H1 (cell line): ENCODE data around the gene INO80. TPM values are rescaled to one million over a fixed set of nuclear protein-coding genes. Genes with fewer than 3 reads are reported as not detected.

Experiments used
- CTCF ChIA-PET: fragments of 300-600 bp; sonication (Branson Sonifier 250); formaldehyde crosslinking; loops from one replicate; lab custom pipeline; 2021; ENCODE audit not compliant: partially characterized antibody; lab: Charles Lee
- POLR2A ChIA-PET: fragments of 300-600 bp; sonication (Branson Sonifier 250); formaldehyde crosslinking; loops from one replicate; lab custom pipeline; 2021; ENCODE audit warnings: inconsistent platforms; ENCODE audit not compliant: partially characterized antibody; lab: Charles Lee
- DNase-seq, 2 experiments: peaks; one replicate each; pipeline versions ENCODE4 v3.0.0 to v3.0.0-alpha.2; 2010 to 2022; ENCODE audit warnings: low spot score in 2 of 2, low read depth in 1 of 2, mixed read lengths in 1 of 2
- FAIRE-seq: peaks from 2 replicates; lab custom pipeline; 2011; peaks lifted over from hg19 to GRCh38; lab: Jason Lieb, UNC
- H2AFZ ChIP-seq: 2 replicates; pipeline ENCODE4 v1.8.1; 2012; ENCODE audit warnings: low read length, inconsistent platforms
- H2AK5ac ChIP-seq: 2 replicates; pipeline ENCODE4 v1.6.1; 2013; ENCODE audit warnings: low read depth, low read length
- H2BK120ac ChIP-seq: replicated peaks from 2 replicates; pipeline ENCODE3; 2013; ENCODE audit warnings: low read depth, low read length, inconsistent platforms
- H2BK12ac ChIP-seq: 2 replicates; pipeline ENCODE4 v1.6.1; 2013; ENCODE audit warnings: low read depth, low read length
- H2BK15ac ChIP-seq: 2 replicates; pipeline ENCODE4 v1.6.1; 2013; ENCODE audit warnings: low read length
- H2BK20ac ChIP-seq: 2 replicates; pipeline ENCODE4 v1.6.1; 2013; ENCODE audit warnings: low read length
- H2BK5ac ChIP-seq: 2 replicates; pipeline ENCODE4 v1.6.1; 2013; ENCODE audit warnings: low read depth, low read length
- H3K14ac ChIP-seq: 2 replicates; pipeline ENCODE4 v1.6.1; 2013; ENCODE audit warnings: inconsistent platforms; ENCODE audit not compliant: insufficient read length
- H3K18ac ChIP-seq: 2 replicates; pipeline ENCODE4 v1.6.1; 2013; ENCODE audit warnings: low read length; ENCODE audit errors: extremely low read depth
- H3K23ac ChIP-seq: 2 replicates; pipeline ENCODE4 v1.6.1; 2013; ENCODE audit warnings: inconsistent platforms; ENCODE audit not compliant: insufficient read length
- H3K23me2 ChIP-seq: 2 replicates; pipeline ENCODE4 v1.6.1; 2013; ENCODE audit warnings: low read depth, low read length
- H3K27ac ChIP-seq: 2 replicates; pipeline ENCODE4 v1.6.1; 2011; ENCODE audit warnings: low read depth, low read length, inconsistent platforms
- H3K27me3 ChIP-seq, 4 experiments: replicated peaks in 1 of 4; 1 replicate in 1 of 4; 2 replicates in 3 of 4; pipeline versions ENCODE4 v1.6.1 to v1.8.1; 2011 to 2013; ENCODE audit warnings: low read length in 3 of 4, mild to moderate bottlenecking in 3 of 4, inconsistent platforms in 2 of 4, mixed read lengths in 2 of 4, moderate library complexity in 1 of 4; ENCODE audit not compliant: control insufficient read depth in 3 of 4, insufficient read depth in 3 of 4; ENCODE audit errors: extremely low read depth in 1 of 4
- H3K36me3 ChIP-seq, 4 experiments: 2 replicates each; pipeline versions ENCODE4 v1.6.1 to v1.8.1; 2011 to 2013; ENCODE audit warnings: mild to moderate bottlenecking in 4 of 4, low read length in 3 of 4, moderate library complexity in 2 of 4, control low read depth in 1 of 4, inconsistent platforms in 1 of 4; ENCODE audit not compliant: insufficient read depth in 4 of 4, control insufficient read depth in 2 of 4
- H3K4ac ChIP-seq: replicated peaks from 2 replicates; pipeline ENCODE3; 2013; ENCODE audit warnings: low read length, low read depth, mixed read lengths, inconsistent platforms; ENCODE audit not compliant: insufficient read length
- H3K4me1 ChIP-seq, 4 experiments: replicated peaks in 1 of 4; 1 replicate in 1 of 4; 2 replicates in 3 of 4; pipeline versions ENCODE4 v1.6.1 to v1.8.1; 2011 to 2013; ENCODE audit warnings: low read length in 3 of 4, inconsistent platforms in 2 of 4, mixed read lengths in 1 of 4; ENCODE audit not compliant: insufficient read depth in 4 of 4, control insufficient read depth in 3 of 4
- H3K4me2 ChIP-seq, 2 experiments: 2 replicates each; pipeline versions ENCODE4 v1.6.1 to v1.8.1; 2011 to 2013; ENCODE audit warnings: low read depth in 2 of 2, low read length in 2 of 2, control low read depth in 1 of 2, inconsistent platforms in 1 of 2, mild to moderate bottlenecking in 1 of 2; ENCODE audit not compliant: insufficient read depth in 1 of 2
- H3K4me3 ChIP-seq, 4 experiments: fragments of 200-600, 300-600 bp in 1 of 4; sonication (generic), shearing (Covaris generic), sonication (Bioruptor Twin) in 1 of 4; 2 replicates each; pipeline versions ENCODE4 v1.5.1 to v1.8.1; 2011 to 2016; ENCODE audit warnings: low read length in 4 of 4, low read depth in 3 of 4, control low read depth in 2 of 4, inconsistent platforms in 2 of 4, mild to moderate bottlenecking in 2 of 4, mixed read lengths in 1 of 4, moderate library complexity in 1 of 4; ENCODE audit not compliant: insufficient read depth in 2 of 4; ENCODE audit errors: extremely low read depth in 1 of 4
- H3K56ac ChIP-seq: replicated peaks from 2 replicates; pipeline ENCODE3; 2013; ENCODE audit warnings: low read depth, mild to moderate bottlenecking, mixed read lengths, low read length, inconsistent platforms; ENCODE audit not compliant: insufficient read length
- H3K79me1 ChIP-seq: 2 replicates; pipeline ENCODE4 v1.6.1; 2013; ENCODE audit warnings: low read depth, low read length, control low read depth
- H3K79me2 ChIP-seq, 2 experiments: 2 replicates each; pipeline versions ENCODE4 v1.6.1 to v1.8.1; 2012 to 2013; ENCODE audit warnings: low read length in 2 of 2, mild to moderate bottlenecking in 2 of 2, inconsistent platforms in 1 of 2; ENCODE audit not compliant: insufficient read depth in 2 of 2, control insufficient read depth in 1 of 2
- H3K9ac ChIP-seq, 4 experiments: replicated peaks in 1 of 4; 1 replicate in 1 of 4; 2 replicates in 3 of 4; pipeline versions ENCODE4 v1.6.1 to v1.8.1; 2011 to 2013; ENCODE audit warnings: low read depth in 3 of 4, low read length in 3 of 4, control low read depth in 2 of 4, mild to moderate bottlenecking in 2 of 4, moderate library complexity in 2 of 4, inconsistent platforms in 1 of 4; ENCODE audit errors: extremely low read depth in 1 of 4
- H3K9me3 ChIP-seq, 2 experiments: 2 replicates each; pipeline versions ENCODE4 v1.6.1 to v1.8.1; 2012 to 2013; ENCODE audit warnings: mild to moderate bottlenecking in 2 of 2, moderate library complexity in 2 of 2, control low read depth in 1 of 2, inconsistent platforms in 1 of 2, low read depth in 1 of 2, low read length in 1 of 2, mixed read lengths in 1 of 2; ENCODE audit not compliant: insufficient read depth in 2 of 2
- H4K20me1 ChIP-seq, 2 experiments: replicated peaks in 1 of 2; 2 replicates each; pipeline versions ENCODE3 to v1.8.1; 2011 to 2013; ENCODE audit warnings: inconsistent platforms in 2 of 2, low read length in 2 of 2, mild to moderate bottlenecking in 1 of 2; ENCODE audit not compliant: insufficient read depth in 2 of 2, control insufficient read depth in 1 of 2
- H4K5ac ChIP-seq: 2 replicates; pipeline ENCODE4 v1.6.1; 2013; ENCODE audit warnings: low read length, low read depth, mixed read lengths, inconsistent platforms; ENCODE audit not compliant: insufficient read length
- H4K8ac ChIP-seq: 2 replicates; pipeline ENCODE4 v1.8.0; 2013; ENCODE audit warnings: mild to moderate bottlenecking, moderate library complexity, low read length, inconsistent platforms; ENCODE audit not compliant: insufficient read depth; ENCODE audit errors: extremely low read depth
- H4K91ac ChIP-seq: replicated peaks from 2 replicates; pipeline ENCODE3; 2013; ENCODE audit warnings: low read length, mixed read lengths, inconsistent platforms; ENCODE audit not compliant: insufficient read length
- CHD2 ChIP-seq: IDR thresholded peaks from 2 replicates; pipeline ENCODE4 v1.6.1; 2012; ENCODE audit warnings: low read length, improper control_type of control experiment
- MAFK ChIP-seq: IDR thresholded peaks from 2 replicates; pipeline ENCODE4 v1.6.1; 2012; ENCODE audit warnings: low read depth, mild to moderate bottlenecking, improper control_type of control experiment, low read length
- SIX5 ChIP-seq: IDR thresholded peaks from 2 replicates; pipeline ENCODE4 v1.6.1; 2011; ENCODE audit warnings: mild to moderate bottlenecking, low read depth, low read length
- WGBS, 2 experiments: shearing (Covaris generic) in 1 of 2; methylation state at CpG; one replicate each; pipeline versions ENCODE4 v1.1.6 to v1.1.7; 2013 to 2015; ENCODE audit warnings: low lambda C conversion rate in 2 of 2, mixed read lengths in 2 of 2, inconsistent platforms in 1 of 2, low coverage in 1 of 2, missing lambda C conversion rate in 1 of 2; ENCODE audit not compliant: insufficient replicate concordance in 2 of 2, insufficient coverage in 1 of 2, insufficient read length in 1 of 2; ENCODE audit errors: extremely low coverage in 1 of 2, missing lambda C conversion rate in 1 of 2; 5-methylcytosine and 5-hydroxymethylcytosine counted together
- polyA plus RNA-seq, 7 experiments: library from polyadenylated mRNA; depleted of rRNA in 3 of 7; stranded (reverse) in 5 of 7; unstranded in 2 of 7; fragments of >200 nt in 5 of 7; fragments of 200-250 nt in 2 of 7; gene quantifications; 1 replicate in 5 of 7; 2 replicates in 1 of 7; 4 replicates in 1 of 7; pipeline versions ENCODE4 v1.2.1 to v1.2.3, GENCODE V29; 2011 to 2013; ENCODE audit warnings: missing spikeins in 2 of 7, mixed read lengths in 2 of 7
- total RNA-seq: library from RNA; stranded (reverse); fragmentation: NEBNext Ultra II Directional; extraction: Animal tissue kit (Norgen Biotek cat#: 25700); gene quantifications from 2 replicates; pipeline ENCODE4 v1.2.1, GENCODE V29; 2021
- TF ChIP-seq, protein P1 (sequence below): IDR thresholded peaks from 2 replicates; pipeline ENCODE4 v1.6.1; 2012; ENCODE audit warnings: low read length, inconsistent platforms

INO80 gene
- total and polyA plus RNA-seq, 2 of the 8 experiments (the other 6 are each of a cell fraction or from before 2014, with no cell fraction given) = 4.3 to 24.5 TPM

DNA sequence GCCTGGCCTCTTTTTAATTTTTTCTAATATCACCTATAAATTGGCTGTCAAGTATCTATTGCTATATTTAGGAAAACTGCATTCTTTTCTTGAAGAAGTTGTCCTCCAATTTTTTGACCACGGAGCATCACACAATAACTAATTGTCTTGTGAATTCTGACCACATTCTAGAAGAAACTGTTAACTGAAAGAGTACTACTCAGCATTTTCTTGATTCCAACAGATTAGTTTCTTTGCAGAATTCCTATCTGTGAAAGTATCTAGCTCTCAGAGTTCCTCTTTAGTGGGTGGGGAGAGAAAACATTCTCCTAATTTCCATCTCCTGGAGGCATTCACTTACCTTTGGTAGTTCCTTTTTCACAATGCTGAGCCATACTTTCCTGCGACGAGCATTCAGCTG is 31.1 kb downstream of the INO80 start:
- ChIA-PET POLR2A (no interaction called here), CTCF (interaction anchor here (1.2 kb wide), 1 partner anchor 101 kb away, joined by 3 read pairs; no protein-coding TSS in a partner anchor)
- no peaks in the 10 kb centered on the region for H3K4me1 ChIP-seq
- no peak for DNase-seq
- H2BK5ac ChIP-seq = no peak overlapping the region
- H2AK5ac ChIP-seq = no peak overlapping the region
- no peak overlapping the region for H3K4ac ChIP-seq
- WGBS, 2 experiments = 92% methylated on average over 3 of the region's 3 CpGs; no CpG with 5 or more reads in 1 of the 2 experiments
- H3K27ac ChIP-seq = no peak overlapping the region
- no peak overlapping the region for H3K23ac ChIP-seq
- H3K9ac ChIP-seq = no peak overlapping the region
- no peaks in the 10 kb centered on the region for H3K79me2 ChIP-seq
- H3K14ac ChIP-seq = no peak overlapping the region
- H2BK120ac ChIP-seq = no peak overlapping the region
- H3K36me3 ChIP-seq = peaks cover 21 to 69% (median 52%) of the 10 kb centered on the region in 4 experiments
- no peak overlapping the region for H3K18ac ChIP-seq
- H3K27me3 ChIP-seq = no peaks in the 10 kb centered on the region
- no peaks in the 10 kb centered on the region for H3K23me2 ChIP-seq
- H3K56ac ChIP-seq = no peak overlapping the region
- no peak overlapping the region for H2BK15ac ChIP-seq
- no peak overlapping the region for H3K4me3 ChIP-seq
- H4K91ac ChIP-seq = no peak overlapping the region
- H4K5ac ChIP-seq = no peak overlapping the region
- no peak overlapping the region for H3K4me2 ChIP-seq
- H3K79me1 ChIP-seq = no peaks in the 10 kb centered on the region
- H3K9me3 ChIP-seq = no peaks in the 10 kb centered on the region
- no peak overlapping the region for H2AFZ ChIP-seq
- H2BK12ac ChIP-seq = no peak overlapping the region
- no peaks in the 10 kb centered on the region for H4K20me1 ChIP-seq
- FAIRE-seq = no peak
- H4K8ac ChIP-seq = no peak overlapping the region
- no peak overlapping the region for H2BK20ac ChIP-seq
- TF ChIP-seq MAFK (no peak), SIX5 (no peak), CHD2 (no peak)
- TF ChIP-seq, protein P1, sequence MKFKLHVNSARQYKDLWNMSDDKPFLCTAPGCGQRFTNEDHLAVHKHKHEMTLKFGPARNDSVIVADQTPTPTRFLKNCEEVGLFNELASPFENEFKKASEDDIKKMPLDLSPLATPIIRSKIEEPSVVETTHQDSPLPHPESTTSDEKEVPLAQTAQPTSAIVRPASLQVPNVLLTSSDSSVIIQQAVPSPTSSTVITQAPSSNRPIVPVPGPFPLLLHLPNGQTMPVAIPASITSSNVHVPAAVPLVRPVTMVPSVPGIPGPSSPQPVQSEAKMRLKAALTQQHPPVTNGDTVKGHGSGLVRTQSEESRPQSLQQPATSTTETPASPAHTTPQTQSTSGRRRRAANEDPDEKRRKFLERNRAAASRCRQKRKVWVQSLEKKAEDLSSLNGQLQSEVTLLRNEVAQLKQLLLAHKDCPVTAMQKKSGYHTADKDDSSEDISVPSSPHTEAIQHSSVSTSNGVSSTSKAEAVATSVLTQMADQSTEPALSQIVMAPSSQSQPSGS = no peak
